ENCODE results near the gene FPR3. TPM values are rescaled to one million over a fixed set of nuclear protein-coding genes. Genes with fewer than 3 reads are reported as not detected.
"Not testable (repeated sequence)": the region's sequence is repeated elsewhere in the genome, so short reads cannot be mapped to it uniquely, and the experiment has no call there.

Gene FPR3
- total RNA-seq, 1 donor from 2014 or later = 41.0 TPM

DNA sequence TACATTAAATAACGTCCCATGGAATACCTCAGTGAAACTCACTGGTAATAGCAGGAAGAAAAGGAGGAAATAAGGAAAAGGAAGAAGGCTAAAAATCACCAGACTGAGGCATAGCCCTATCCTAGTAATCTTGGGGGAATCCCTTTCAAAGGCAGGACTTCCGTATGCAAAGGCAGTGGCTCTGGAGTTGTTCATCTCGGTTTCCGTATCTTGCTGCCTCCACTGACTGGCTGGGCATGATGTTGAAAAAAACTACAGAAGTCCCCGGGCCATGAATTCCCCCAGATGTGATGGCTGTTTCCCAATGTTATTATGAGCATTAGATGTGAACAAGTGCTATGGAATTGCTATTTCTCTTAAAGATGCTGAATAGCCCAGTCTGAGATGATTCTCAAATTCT is 28.5 kb upstream of the FPR3 start:
- ATAC-seq (peak; percentile 26), DNase-seq (no peak)
- intact Hi-C loops (cut with DNase I) = no loop called here
- Histone ChIP-seq H3K27ac (no peak overlapping the region), H3K4me3 (no peak overlapping the region), H3K27me3 (peaks cover 13% of the 10 kb centered on the region), H3K36me3 (no peaks in the 10 kb centered on the region), H3K4me1 (no peaks in the 10 kb centered on the region), H3K9me3 (no peaks in the 10 kb centered on the region)
- TF ChIP-seq, protein P1, sequence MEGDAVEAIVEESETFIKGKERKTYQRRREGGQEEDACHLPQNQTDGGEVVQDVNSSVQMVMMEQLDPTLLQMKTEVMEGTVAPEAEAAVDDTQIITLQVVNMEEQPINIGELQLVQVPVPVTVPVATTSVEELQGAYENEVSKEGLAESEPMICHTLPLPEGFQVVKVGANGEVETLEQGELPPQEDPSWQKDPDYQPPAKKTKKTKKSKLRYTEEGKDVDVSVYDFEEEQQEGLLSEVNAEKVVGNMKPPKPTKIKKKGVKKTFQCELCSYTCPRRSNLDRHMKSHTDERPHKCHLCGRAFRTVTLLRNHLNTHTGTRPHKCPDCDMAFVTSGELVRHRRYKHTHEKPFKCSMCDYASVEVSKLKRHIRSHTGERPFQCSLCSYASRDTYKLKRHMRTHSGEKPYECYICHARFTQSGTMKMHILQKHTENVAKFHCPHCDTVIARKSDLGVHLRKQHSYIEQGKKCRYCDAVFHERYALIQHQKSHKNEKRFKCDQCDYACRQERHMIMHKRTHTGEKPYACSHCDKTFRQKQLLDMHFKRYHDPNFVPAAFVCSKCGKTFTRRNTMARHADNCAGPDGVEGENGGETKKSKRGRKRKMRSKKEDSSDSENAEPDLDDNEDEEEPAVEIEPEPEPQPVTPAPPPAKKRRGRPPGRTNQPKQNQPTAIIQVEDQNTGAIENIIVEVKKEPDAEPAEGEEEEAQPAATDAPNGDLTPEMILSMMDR (IDR thresholded peaks at IDR 0.05) = no peak

DNA sequence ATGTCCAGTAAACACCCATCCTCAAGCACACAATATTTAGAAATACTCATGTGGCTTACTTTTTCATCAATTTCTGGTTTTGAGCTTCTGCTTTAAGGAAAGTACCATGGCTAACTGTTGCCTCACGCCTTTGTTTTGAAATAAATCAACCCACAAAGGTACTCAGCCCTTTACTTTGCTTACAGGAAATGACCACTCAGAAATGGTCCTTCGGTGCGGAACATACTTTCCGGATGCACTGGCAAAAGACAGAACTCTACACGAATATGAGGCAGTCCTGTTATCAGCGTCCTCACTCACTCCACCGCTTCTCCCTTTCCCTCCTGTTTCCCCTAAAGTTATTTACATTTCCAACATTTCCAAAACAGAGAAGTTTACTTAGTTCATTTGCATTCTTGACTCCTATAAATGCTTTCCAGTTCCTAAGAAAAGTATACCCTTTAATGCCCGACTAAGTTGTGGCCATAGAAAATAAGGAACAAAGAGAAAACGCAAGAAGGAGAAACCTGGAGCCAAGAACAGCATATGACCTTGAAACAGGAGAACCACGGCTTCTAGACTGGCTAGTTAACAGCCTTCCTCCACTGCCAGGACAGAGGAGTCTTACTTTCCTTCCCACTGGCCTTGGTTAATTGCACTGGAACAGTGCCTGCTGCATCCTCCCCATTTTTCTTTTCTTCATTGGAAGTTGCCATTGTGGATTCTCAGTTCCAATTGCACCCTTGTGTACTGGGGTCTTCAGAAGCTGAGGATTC is 23.4 kb upstream of the FPR3 start:
- intact Hi-C loops (cut with DNase I) = no loop called here
- Histone ChIP-seq H3K27me3 (peaks cover 5% of the 10 kb centered on the region), H3K4me3 (no peak overlapping the region), H3K4me1 (no peaks in the 10 kb centered on the region), H3K27ac (no peak overlapping the region), H3K36me3 (no peaks in the 10 kb centered on the region), H3K9me3 (no peaks in the 10 kb centered on the region)
- ATAC-seq (peak; percentile 85), DNase-seq (no peak)
- TF ChIP-seq, protein P1 (IDR thresholded peaks at IDR 0.05) = no peak

DNA sequence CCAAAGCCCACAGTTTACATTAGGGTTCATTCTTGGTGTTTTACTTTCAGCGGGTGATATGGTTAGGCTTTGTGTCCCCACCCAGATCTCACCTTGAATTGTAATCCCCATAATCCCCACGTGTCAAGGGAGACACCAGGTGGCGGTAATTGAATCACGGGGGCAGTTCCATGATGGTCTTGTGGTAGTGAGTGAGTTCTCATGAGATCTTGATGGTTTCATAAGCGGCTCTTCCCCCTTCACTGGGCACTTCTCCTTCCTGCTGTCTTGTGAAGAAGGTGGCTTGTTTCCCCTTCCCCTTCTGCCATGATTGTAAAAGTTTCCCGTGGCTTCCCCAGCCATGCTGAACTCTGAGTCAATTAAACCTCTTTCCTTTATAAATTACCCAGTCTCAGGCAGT is 22.0 kb upstream of the FPR3 start:
- Histone ChIP-seq H3K27me3 (peaks cover 5% of the 10 kb centered on the region), H3K9me3 (no peaks in the 10 kb centered on the region), H3K4me3 (no peak overlapping the region), H3K36me3 (no peaks in the 10 kb centered on the region), H3K4me1 (peaks cover under 1% of the 10 kb centered on the region), H3K27ac (no peak overlapping the region)
- DNase-seq (no peak), ATAC-seq (peak; percentile 64)
- intact Hi-C loops (cut with DNase I) = no loop called here
- TF ChIP-seq, protein P1 (IDR thresholded peaks at IDR 0.05) = no peak

DNA sequence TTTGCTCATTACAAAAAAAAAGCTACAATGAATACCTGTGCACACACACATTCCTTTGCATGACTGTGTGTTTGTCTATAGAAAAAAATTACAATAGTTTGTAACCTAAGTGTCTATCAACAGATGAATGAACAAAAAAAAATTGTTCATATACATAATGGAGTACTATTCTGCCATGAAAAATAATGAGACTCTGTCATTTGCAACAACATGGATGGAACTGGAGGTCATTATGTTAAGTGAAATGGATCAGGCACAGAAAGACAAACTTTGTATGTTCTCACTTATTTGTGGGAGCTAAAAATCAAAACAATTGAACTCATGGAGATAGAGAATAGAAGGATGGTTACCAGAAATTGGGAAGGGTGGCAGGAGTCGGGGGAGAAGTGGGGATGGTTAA is 18.4 kb upstream of the FPR3 start:
- intact Hi-C loops (cut with DNase I); H3K36me3 ChIP-seq; H3K27ac ChIP-seq; H3K4me1 ChIP-seq; DNase-seq; H3K9me3 ChIP-seq; ATAC-seq; H3K4me3 ChIP-seq; H3K27me3 ChIP-seq: not testable (repeated sequence)

DNA sequence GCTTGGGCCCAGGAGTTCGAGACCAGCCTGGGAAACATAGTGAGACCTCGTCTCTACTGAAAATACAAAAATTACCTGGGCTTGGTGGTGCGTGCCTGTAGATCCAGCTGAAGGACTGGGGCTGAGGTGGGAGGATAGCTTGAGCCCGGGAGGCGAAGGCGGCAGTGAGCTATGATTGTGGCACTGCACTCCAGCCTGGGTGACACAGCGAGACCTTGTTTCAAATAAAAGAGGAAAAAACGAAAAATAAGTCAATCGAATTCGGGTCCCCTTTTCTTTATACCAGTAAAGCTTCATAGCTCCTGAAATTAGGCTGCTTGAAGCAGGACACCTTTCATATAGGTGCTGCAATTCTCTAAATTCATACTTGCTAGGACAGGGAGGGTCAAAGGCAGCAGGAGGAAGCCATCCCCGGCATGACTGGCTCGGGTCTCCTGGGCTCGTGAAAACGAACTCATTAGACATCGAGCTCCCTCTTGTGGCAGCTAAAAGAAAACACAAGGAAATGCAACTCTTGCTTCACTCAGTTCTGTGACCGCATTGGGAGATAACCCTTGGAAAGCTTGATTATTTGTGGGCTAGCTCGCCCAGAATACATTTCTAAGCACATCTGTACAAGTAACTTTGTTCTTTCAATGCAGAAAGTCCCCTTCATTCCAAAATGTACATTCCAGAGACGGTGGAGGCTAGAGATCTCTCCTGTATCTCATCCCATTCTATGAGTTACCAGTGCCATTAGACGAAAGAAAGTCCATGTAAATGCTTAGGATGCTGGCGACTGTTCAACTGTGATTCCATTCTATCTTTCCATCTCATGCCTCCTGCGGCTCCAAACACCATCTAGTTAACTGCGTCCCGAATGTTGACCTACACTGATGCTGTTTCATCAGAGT is 17.1 kb upstream of the FPR3 start:
- DNase-seq (peak; percentile 72), ATAC-seq (peak; percentile 95)
- Histone ChIP-seq H3K4me1 (peaks cover 4% of the 10 kb centered on the region), H3K27ac (no peak overlapping the region), H3K9me3 (no peaks in the 10 kb centered on the region), H3K27me3 (peaks cover 5% of the 10 kb centered on the region), H3K36me3 (no peaks in the 10 kb centered on the region), H3K4me3 (no peak overlapping the region)
- TF ChIP-seq, protein P1 (IDR thresholded peaks at IDR 0.05) = peak; percentile 78
- intact Hi-C loops (cut with DNase I) = no loop called here

DNA sequence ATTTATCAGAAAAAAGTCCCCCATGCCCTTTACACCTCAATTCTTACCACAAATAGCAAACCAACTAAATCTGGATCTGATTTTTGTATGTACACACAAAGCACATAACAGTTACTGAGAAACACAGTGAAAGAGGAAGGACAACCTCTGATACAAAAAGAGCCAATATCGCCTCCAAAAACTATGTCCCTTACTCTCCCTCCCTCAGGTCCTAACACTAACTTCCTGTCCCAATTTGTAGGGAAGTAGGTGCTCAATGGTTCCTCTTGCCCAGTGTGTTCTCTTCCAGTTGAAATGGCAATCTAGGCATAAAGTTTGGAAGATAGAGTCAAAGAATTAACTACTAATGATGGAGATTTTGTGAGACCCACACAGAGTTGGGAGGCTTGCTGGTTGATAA is 15.8 kb upstream of the FPR3 start:
- peaks cover 4% of the 10 kb centered on the region for H3K4me1 ChIP-seq
- H3K9me3 ChIP-seq = no peaks in the 10 kb centered on the region
- H3K27me3 ChIP-seq = no peaks in the 10 kb centered on the region
- H3K4me3 ChIP-seq = no peak overlapping the region
- TF ChIP-seq, protein P1 (IDR thresholded peaks at IDR 0.05) = no peak
- no peaks in the 10 kb centered on the region for H3K36me3 ChIP-seq
- intact Hi-C loops (cut with DNase I) = no loop called here
- DNase-seq (no peak), ATAC-seq (no peak)
- H3K27ac ChIP-seq = no peak overlapping the region
